Measurements from ENCODE around the gene TRMT10B. TPM values are rescaled to one million over a fixed set of nuclear protein-coding genes. Genes with fewer than 3 reads are reported as not detected.

The TRMT10B gene
- total and polyA plus RNA-seq, 7 donors = 1.8 to 9.7 (median 6.0) TPM

- no peaks in the 10 kb centered on the region for H3K36me3 ChIP-seq
- TF ChIP-seq POLR2A (IDR thresholded peaks at IDR 0.05) = no peak
- TF ChIP-seq EP300 (IDR thresholded peaks at IDR 0.05) = no peak
- TF ChIP-seq POLR2AphosphoS5 (IDR thresholded peaks at IDR 0.05) = no peak
- no peak for TF ChIP-seq CTCF (IDR thresholded peaks at IDR 0.05)
- intact Hi-C loops (cut with DNase I) = no loop called here
- no peak overlapping the region for H3K27ac ChIP-seq
- no peak overlapping the region for H3K4me3 ChIP-seq
- WGBS, 2 donors = 47 to 88% methylated on average over 3 of the region's 3 CpGs
- H3K27me3 ChIP-seq = no peaks in the 10 kb centered on the region
- DNase-seq = no peak
- H3K4me1 ChIP-seq = no peaks in the 10 kb centered on the region
- H3K9me3 ChIP-seq = no peaks in the 10 kb centered on the region
Measured at GRCh38 chr9:37710046-37710445, 43.6 kb upstream of the TRMT10B start.

GRCh38 chr9:37715260-37715659, 38.3 kb upstream of the TRMT10B start:
- intact Hi-C loops (cut with DNase I) = no loop called here
- no peak overlapping the region for H3K27ac ChIP-seq
- no peaks in the 10 kb centered on the region for H3K36me3 ChIP-seq
- TF ChIP-seq CTCF (IDR thresholded peaks at IDR 0.05) = no peak
- no peak for TF ChIP-seq POLR2AphosphoS5 (IDR thresholded peaks at IDR 0.05)
- TF ChIP-seq POLR2A (IDR thresholded peaks at IDR 0.05) = no peak
- TF ChIP-seq EP300 (IDR thresholded peaks at IDR 0.05) = no peak
- DNase-seq = no peak
- H3K4me1 ChIP-seq = no peaks in the 10 kb centered on the region
- 72 to 84% methylated on average over 4 of the region's 4 CpGs for WGBS, 2 donors
- H3K4me3 ChIP-seq = no peak overlapping the region
- no peaks in the 10 kb centered on the region for H3K27me3 ChIP-seq
- no peaks in the 10 kb centered on the region for H3K9me3 ChIP-seq

- intact Hi-C loops (cut with DNase I) = no loop called here
- TF ChIP-seq CTCF (IDR thresholded peaks at IDR 0.05) = no peak
- no peak overlapping the region for H3K27ac ChIP-seq
- no peaks in the 10 kb centered on the region for H3K4me1 ChIP-seq
- no peaks in the 10 kb centered on the region for H3K36me3 ChIP-seq
- 89 to 92% methylated on average over 5 of the region's 5 CpGs for WGBS, 2 donors
- H3K9me3 ChIP-seq = no peaks in the 10 kb centered on the region
- no peak overlapping the region for H3K4me3 ChIP-seq
- no peaks in the 10 kb centered on the region for H3K27me3 ChIP-seq
- DNase-seq = no peak
Measured at GRCh38 chr9:37715991-37716505, 37.6 kb upstream of the TRMT10B start.

GRCh38 chr9:37719526-37719925, 34.1 kb upstream of the TRMT10B start:
- Histone ChIP-seq H3K36me3 (no peaks in the 10 kb centered on the region), H3K4me3 (no peak overlapping the region), H3K4me1 (no peaks in the 10 kb centered on the region), H3K27ac (no peak overlapping the region), H3K9me3 (no peaks in the 10 kb centered on the region), H3K27me3 (no peaks in the 10 kb centered on the region)
- DNase-seq = no peak
- intact Hi-C loops (cut with DNase I) = no loop called here
- whole genome bisulfite sequencing, 2 donors = 66 to 87% methylated on average over 2 of the region's 2 CpGs
- TF ChIP-seq POLR2AphosphoS5 (IDR thresholded peaks at IDR 0.05) (no peak), EP300 (IDR thresholded peaks at IDR 0.05) (no peak), CTCF (IDR thresholded peaks at IDR 0.05) (no peak), POLR2A (IDR thresholded peaks at IDR 0.05) (no peak)

- no peak for DNase-seq
- 93% methylated on average over 5 of the region's 5 CpGs for WGBS, 2 donors
- intact Hi-C loops (cut with DNase I) = no loop called here
- Histone ChIP-seq H3K4me1 (no peaks in the 10 kb centered on the region), H3K36me3 (no peaks in the 10 kb centered on the region), H3K27me3 (peaks cover 0 to 7% (median 0%) of the 10 kb centered on the region in 3 donors), H3K9me3 (no peaks in the 10 kb centered on the region), H3K4me3 (no peak overlapping the region), H3K27ac (no peak overlapping the region)
- TF ChIP-seq POLR2AphosphoS5 (IDR thresholded peaks at IDR 0.05) = no peak
- TF ChIP-seq EP300 (IDR thresholded peaks at IDR 0.05) = no peak
- no peak for TF ChIP-seq CTCF (IDR thresholded peaks at IDR 0.05)
- no peak for TF ChIP-seq POLR2A (IDR thresholded peaks at IDR 0.05)
Measured at GRCh38 chr9:37727013-37727412, 26.6 kb upstream of the TRMT10B start.

All from sigmoid colon (tissue), 7 donors.